DOHH2 (cell line): Measurements from ENCODE around the gene SKOR2.

Experiments
- H3F3A ChIP-seq: fragments of 200-600 bp; sonication (generic), shearing (Covaris generic); 2 replicates; pipeline ENCODE4 v1.6.0; 2016; ENCODE audit warnings: antibody characterized with exemption, mild to moderate bottlenecking; ENCODE audit not compliant: control insufficient read depth, insufficient read depth
- H3K27ac ChIP-seq: fragments of 200-600 bp; sonication (generic); 2 replicates; pipeline ENCODE4 v1.5.1; 2014; ENCODE audit warnings: low read depth, mild to moderate bottlenecking, low read length, moderate library complexity
- H3K27me3 ChIP-seq: fragments of 200-600 bp; sonication (generic); 2 replicates; pipeline ENCODE4 v1.6.1; 2014; ENCODE audit warnings: mild to moderate bottlenecking, low read length, mixed read lengths; ENCODE audit not compliant: control insufficient read depth
- H3K36me3 ChIP-seq: fragments of 200-600 bp; sonication (generic); 2 replicates; pipeline ENCODE4 v1.6.1; 2014; ENCODE audit warnings: mild to moderate bottlenecking, low read length, moderate library complexity, mixed read lengths; ENCODE audit not compliant: control insufficient read depth
- H3K4me1 ChIP-seq: fragments of 200-600 bp; sonication (generic); 2 replicates; pipeline ENCODE4 v1.6.1; 2014; ENCODE audit warnings: mild to moderate bottlenecking, low read length, mixed read lengths; ENCODE audit not compliant: control insufficient read depth
- H3K4me2 ChIP-seq: fragments of 200-600 bp; sonication (generic); 2 replicates; pipeline ENCODE4 v1.6.0; 2014; ENCODE audit warnings: mild to moderate bottlenecking, low read length, moderate library complexity
- H3K4me3 ChIP-seq: fragments of 200-600 bp; sonication (generic); 2 replicates; pipeline ENCODE4 v1.5.1; 2014; ENCODE audit warnings: mild to moderate bottlenecking, low read length, mixed read lengths
- H3K79me2 ChIP-seq: fragments of 200-600 bp; sonication (generic); 2 replicates; pipeline ENCODE4 v1.6.1; 2014; ENCODE audit warnings: mild to moderate bottlenecking, low read length, mixed read lengths; ENCODE audit not compliant: control insufficient read depth
- H3K9me2 ChIP-seq: fragments of 200-600 bp; sonication (generic); replicated peaks from 2 replicates; pipeline ENCODE4 v1.6.1; 2014; ENCODE audit warnings: mild to moderate bottlenecking, low read length, mixed read lengths; ENCODE audit not compliant: control insufficient read depth
- H3K9me3 ChIP-seq: fragments of 200-600 bp; sonication (generic); 2 replicates; pipeline ENCODE4 v1.6.1; 2014; ENCODE audit warnings: antibody characterized with exemption, low read length, mixed read lengths; ENCODE audit not compliant: control insufficient read depth, insufficient read depth
- H4K20me1 ChIP-seq: fragments of 200-600 bp; sonication (generic); 2 replicates; pipeline ENCODE4 v1.6.0; 2014; ENCODE audit warnings: low read depth, mild to moderate bottlenecking, antibody characterized with exemption, low read length, moderate library complexity; ENCODE audit not compliant: control insufficient read depth, insufficient read depth
- CTCF ChIP-seq: fragments of 200-600 bp; sonication (generic); IDR thresholded peaks from one replicate; pipeline ENCODE4 v1.5.1; 2014; ENCODE audit warnings: antibody characterized with exemption, mild to moderate bottlenecking, low read depth, low read length; ENCODE audit not compliant: poor library complexity, severe bottlenecking
- EZH2phosphoT487 ChIP-seq: fragments of 200-600 bp; sonication (generic); IDR thresholded peaks from 2 replicates; pipeline ENCODE4 v1.6.1; 2017; ENCODE audit warnings: borderline replicate concordance, mild to moderate bottlenecking, antibody characterized with exemption, low read length, moderate library complexity, mixed read lengths

SKOR2 gene

GRCh38 chr18:47288741-47289140 is 37.3 kb upstream of the SKOR2 start:
- no peak overlapping the region for H3K4me2 ChIP-seq
- H3K4me3 ChIP-seq, result no peak overlapping the region
- no peaks in the 10 kb centered on the region for H3K79me2 ChIP-seq
- no peaks in the 10 kb centered on the region for H3F3A ChIP-seq
- H3K27ac ChIP-seq, result no peak overlapping the region
- no peaks in the 10 kb centered on the region for H3K4me1 ChIP-seq
- no peaks in the 10 kb centered on the region for H3K9me2 ChIP-seq
- H3K27me3 ChIP-seq, result peaks cover 31% of the 10 kb centered on the region; the same call in 1 of the 2 replicates
- no peaks in the 10 kb centered on the region for H4K20me1 ChIP-seq
- no peaks in the 10 kb centered on the region for H3K36me3 ChIP-seq
- no peak for TF ChIP-seq CTCF
- TF ChIP-seq EZH2phosphoT487, result no peak
- H3K9me3 ChIP-seq, result no peaks in the 10 kb centered on the region

GRCh38 chr18:47287911-47288585 is 36.6 kb upstream of the SKOR2 start:
- Histone ChIP-seq H4K20me1 (no peaks in the 10 kb centered on the region), H3K79me2 (no peaks in the 10 kb centered on the region)
- no peak for TF ChIP-seq EZH2phosphoT487
- TF ChIP-seq CTCF, result no peak

GRCh38 chr18:47286776-47287410 is 35.4 kb upstream of the SKOR2 start:
- no peaks in the 10 kb centered on the region for H3K36me3 ChIP-seq
- H3K27me3 ChIP-seq, result peaks cover 20% of the 10 kb centered on the region; the same call in 1 of the 2 replicates
- H3K79me2 ChIP-seq, result no peaks in the 10 kb centered on the region
- no peaks in the 10 kb centered on the region for H4K20me1 ChIP-seq
- H3K4me1 ChIP-seq, result no peaks in the 10 kb centered on the region
- TF ChIP-seq CTCF (no peak), EZH2phosphoT487 (no peak)
- no peak overlapping the region for H3K27ac ChIP-seq
- H3K9me3 ChIP-seq, result no peaks in the 10 kb centered on the region
- no peak overlapping the region for H3K4me3 ChIP-seq
- no peak overlapping the region for H3K4me2 ChIP-seq
- no peaks in the 10 kb centered on the region for H3F3A ChIP-seq
- no peaks in the 10 kb centered on the region for H3K9me2 ChIP-seq

More at GRCh38 chr18:47287911-47288585, 36.6 kb upstream of the SKOR2 start:
- Histone ChIP-seq H3K9me2 (no peaks in the 10 kb centered on the region), H3K4me3 (no peak overlapping the region), H3F3A (no peaks in the 10 kb centered on the region), H3K36me3 (no peaks in the 10 kb centered on the region), H3K9me3 (no peaks in the 10 kb centered on the region), H3K27ac (no peak overlapping the region), H3K27me3 (peaks cover 28% of the 10 kb centered on the region; the same call in 1 of the 2 replicates), H3K4me1 (no peaks in the 10 kb centered on the region), H3K4me2 (no peak overlapping the region)
